HEK293T (cell line): ENCODE measurements around the gene MED12.
A peak's percentile ranks its signal among the peaks of the same experiment; 100 is the strongest.

Experiments
- CTCF ChIA-PET: fragments of 350-600 bp; formaldehyde crosslinking; extraction: SDS; loops from one replicate; lab custom pipeline; 2021; ENCODE audit warnings: antibody characterized with exemption, inconsistent platforms; lab: Yijun Ruan, JAX
- POLR2A ChIA-PET: fragments of 350-600 bp; formaldehyde crosslinking; extraction: SDS; loops from one replicate; lab custom pipeline; 2020; ENCODE audit warnings: antibody characterized with exemption, inconsistent platforms; lab: Yijun Ruan, JAX
- DNase-seq: peaks from one replicate; pipeline ENCODE4 v3.0.0; 2012; ENCODE audit warnings: mixed read lengths; ENCODE audit errors: extremely low spot score
- ARNT ChIP-seq: fragments of 450-650 bp; IDR thresholded peaks from 2 replicates; pipeline ENCODE4 v1.6.1; 2017; ENCODE audit warnings: mild to moderate bottlenecking
- BHLHE40 ChIP-seq: fragments of 450-650 bp; IDR thresholded peaks from 2 replicates; pipeline ENCODE4 v1.6.1; 2016; ENCODE audit warnings: mild to moderate bottlenecking, moderate library complexity, borderline replicate concordance
- CTBP1 ChIP-seq: fragments of 450-650 bp; IDR thresholded peaks from 2 replicates; pipeline ENCODE4 v1.6.1; 2016; ENCODE audit warnings: borderline replicate concordance
- ELF4 ChIP-seq: fragments of 450-650 bp; IDR thresholded peaks from 2 replicates; pipeline ENCODE4 v1.6.1; 2017; ENCODE audit warnings: antibody characterized with exemption
- FOXA1 ChIP-seq: fragments of 450-650 bp; IDR thresholded peaks from 2 replicates; pipeline ENCODE4 v1.6.1; 2016; ENCODE audit warnings: mild to moderate bottlenecking
- FOXK2 ChIP-seq: fragments of 450-650 bp; IDR thresholded peaks from 2 replicates; pipeline ENCODE4 v1.6.1; 2016; ENCODE audit warnings: mild to moderate bottlenecking
- FOXM1 ChIP-seq: fragments of 450-650 bp; IDR thresholded peaks from 2 replicates; pipeline ENCODE4 v1.6.1; 2017; ENCODE audit warnings: mild to moderate bottlenecking, borderline replicate concordance
- HDGF ChIP-seq: fragments of 450-650 bp; IDR thresholded peaks from 2 replicates; pipeline ENCODE4 v1.6.1; 2017; ENCODE audit warnings: antibody characterized with exemption, borderline replicate concordance
- L3MBTL2 ChIP-seq: fragments of 450-650 bp; conservative IDR thresholded peaks from 2 replicates; pipeline ENCODE4 v1.6.1; 2016; ENCODE audit warnings: mild to moderate bottlenecking
- LEF1 ChIP-seq: fragments of 450-650 bp; IDR thresholded peaks from 2 replicates; pipeline ENCODE4 v1.6.1; 2017; ENCODE audit warnings: mild to moderate bottlenecking, borderline replicate concordance
- NFRKB ChIP-seq: fragments of 450-650 bp; IDR thresholded peaks from 2 replicates; pipeline ENCODE4 v1.6.1; 2016; ENCODE audit warnings: mild to moderate bottlenecking, moderate library complexity
- SP1 ChIP-seq: fragments of 450-650 bp; IDR thresholded peaks from 2 replicates; pipeline ENCODE4 v1.6.1; 2017
- SUZ12 ChIP-seq: fragments of 450-650 bp; IDR thresholded peaks from 2 replicates; pipeline ENCODE4 v1.6.1; 2016; ENCODE audit warnings: mild to moderate bottlenecking
- TARDBP ChIP-seq: fragments of 450-650 bp; IDR thresholded peaks from 2 replicates; pipeline ENCODE4 v1.6.1; 2016
- ZNF384 ChIP-seq: fragments of 450-650 bp; IDR thresholded peaks from 2 replicates; pipeline ENCODE4 v1.6.1; 2016
- TF ChIP-seq, protein P1 (sequence below): fragments of 450-650 bp; IDR thresholded peaks from 2 replicates; pipeline ENCODE4 v1.6.1; 2016

Gene MED12

GRCh38 chrX:71117358-71117757 is 1.0 kb upstream of the MED12 start:
- CTCF ChIA-PET = interaction anchor here (1.4 to 2.8 kb wide), 2 partner anchors 12 to 18 kb away, joined by 3 to 11 read pairs; no protein-coding TSS in a partner anchor
- TF ChIP-seq NFRKB = no peak
- no peak for TF ChIP-seq SUZ12
- no peak for TF ChIP-seq L3MBTL2
- TF ChIP-seq BHLHE40 = no peak
- TF ChIP-seq SP1 = no peak
- no peak for TF ChIP-seq HDGF
- no peak for TF ChIP-seq FOXA1
- TF ChIP-seq CTBP1 = no peak
- no peak for TF ChIP-seq TARDBP
- no peak for TF ChIP-seq LEF1
- TF ChIP-seq, protein P1, sequence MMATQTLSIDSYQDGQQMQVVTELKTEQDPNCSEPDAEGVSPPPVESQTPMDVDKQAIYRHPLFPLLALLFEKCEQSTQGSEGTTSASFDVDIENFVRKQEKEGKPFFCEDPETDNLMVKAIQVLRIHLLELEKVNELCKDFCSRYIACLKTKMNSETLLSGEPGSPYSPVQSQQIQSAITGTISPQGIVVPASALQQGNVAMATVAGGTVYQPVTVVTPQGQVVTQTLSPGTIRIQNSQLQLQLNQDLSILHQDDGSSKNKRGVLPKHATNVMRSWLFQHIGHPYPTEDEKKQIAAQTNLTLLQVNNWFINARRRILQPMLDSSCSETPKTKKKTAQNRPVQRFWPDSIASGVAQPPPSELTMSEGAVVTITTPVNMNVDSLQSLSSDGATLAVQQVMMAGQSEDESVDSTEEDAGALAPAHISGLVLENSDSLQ = no peak
- no peak for TF ChIP-seq FOXK2
- no peak for TF ChIP-seq ARNT
- TF ChIP-seq ELF4 = no peak
- no peak for TF ChIP-seq ZNF384
- TF ChIP-seq FOXM1 = no peak
- POLR2A ChIA-PET = interaction anchor here (1.1 to 1.9 kb wide), 7 partner anchors 9 to 65 kb away, joined by 3 to 24 read pairs (median 8); partner anchors contain the start of genes CXorf65 and SNX12
- no peak for DNase-seq

DNA sequence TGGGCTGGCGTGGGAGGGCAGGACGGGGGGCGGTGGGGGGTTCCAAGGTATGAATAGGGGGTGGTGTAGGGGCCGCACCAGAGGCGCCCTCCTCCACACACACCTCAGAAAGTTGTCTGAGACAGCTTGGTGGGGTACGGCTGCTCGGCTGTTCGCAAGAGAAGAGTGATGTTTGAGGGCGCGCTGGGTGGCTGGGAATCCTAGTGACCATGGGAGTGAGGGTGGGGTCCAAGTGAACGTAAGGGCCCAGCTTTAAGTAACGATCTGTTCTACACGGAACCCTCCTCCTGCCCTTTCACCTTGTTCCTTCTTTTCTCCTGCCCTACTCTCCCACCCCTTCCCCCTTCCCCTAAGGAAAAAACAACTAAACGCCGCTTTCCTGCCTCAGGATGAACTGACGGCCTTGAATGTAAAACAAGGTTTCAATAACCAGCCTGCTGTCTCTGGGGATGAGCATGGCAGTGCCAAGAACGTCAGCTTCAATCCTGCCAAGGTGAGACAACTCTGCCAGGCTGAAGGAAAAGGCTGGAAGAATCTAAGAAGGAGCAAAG is 664 bp downstream of the MED12 start:
- POLR2A ChIA-PET = interaction anchor here (0.8 to 1.9 kb wide), 8 partner anchors 10 to 63 kb away, joined by 3 to 24 read pairs (median 8); partner anchors contain the start of gene SNX12
- DNase-seq = no peak
- CTCF ChIA-PET = interaction anchor here (0.6 to 2.8 kb wide), 3 partner anchors 11 to 152 kb away, joined by 3 to 11 read pairs (median 3); no protein-coding TSS in a partner anchor
- no peak for TF ChIP-seq ELF4
- no peak for TF ChIP-seq FOXK2
- no peak for TF ChIP-seq SP1
- no peak for TF ChIP-seq BHLHE40
- no peak for TF ChIP-seq LEF1
- no peak for TF ChIP-seq TARDBP
- no peak for TF ChIP-seq SUZ12
- TF ChIP-seq NFRKB = no peak
- TF ChIP-seq CTBP1 = no peak
- no peak for TF ChIP-seq L3MBTL2
- TF ChIP-seq FOXM1 = no peak
- no peak for TF ChIP-seq FOXA1
- TF ChIP-seq ZNF384 = no peak
- TF ChIP-seq, protein P1 = no peak
- no peak for TF ChIP-seq HDGF
- no peak for TF ChIP-seq ARNT

- POLR2A ChIA-PET = interaction anchor here (1.0 to 1.6 kb wide), 3 partner anchors 10 to 54 kb away, joined by 3 to 9 read pairs (median 7); partner anchors contain the start of gene MED12
- TF ChIP-seq SUZ12 (no peak), FOXA1 (no peak), HDGF (no peak), BHLHE40 (no peak), FOXM1 (no peak), ARNT (no peak), L3MBTL2 (no peak), LEF1 (no peak), FOXK2 (no peak), NFRKB (no peak), ELF4 (no peak), TARDBP (no peak), SP1 (no peak), ZNF384 (no peak), CTBP1 (no peak)
- TF ChIP-seq, protein P1 = no peak
- no peak for DNase-seq
- CTCF ChIA-PET = interaction anchor here (0.5 to 2.4 kb wide), 4 partner anchors 10 to 130 kb away, joined by 3 to 11 read pairs (median 4); partner anchors contain the start of gene MED12
These were observed 9.9 kb downstream of the MED12 start for GRCh38 chrX:71128166-71128833.

GRCh38 chrX:71128915-71129765 is 10.7 kb downstream of the MED12 start:
- DNase-seq = peak; percentile 83
- POLR2A ChIA-PET = interaction anchor here (1.0 to 1.6 kb wide), 2 partner anchors 11 to 53 kb away, joined by 3 to 9 read pairs; partner anchors contain the start of gene MED12
- no peak for TF ChIP-seq FOXM1
- no peak for TF ChIP-seq CTBP1
- TF ChIP-seq FOXA1 = no peak
- no peak for TF ChIP-seq FOXK2
- no peak for TF ChIP-seq ARNT
- no peak for TF ChIP-seq NFRKB
- TF ChIP-seq TARDBP = no peak
- no peak for TF ChIP-seq ZNF384
- TF ChIP-seq SUZ12 = no peak
- no peak for TF ChIP-seq L3MBTL2
- TF ChIP-seq BHLHE40 = no peak
- TF ChIP-seq HDGF = no peak
- no peak for TF ChIP-seq LEF1
- no peak for TF ChIP-seq ELF4
- TF ChIP-seq SP1 = no peak
- TF ChIP-seq, protein P1 = no peak
- CTCF ChIA-PET = interaction anchor here (0.9 to 2.4 kb wide), 4 partner anchors 11 to 159 kb away, joined by 3 to 11 read pairs (median 4); partner anchors contain the start of gene MED12
